ENCODE data around the gene SPCS1. TPM values are rescaled to one million over a fixed set of nuclear protein-coding genes. Genes with fewer than 3 reads are reported as not detected.

SPCS1 gene
- total and polyA plus RNA-seq, 9 of the 15 experiments (the other 6 are each of a cell fraction or from before 2014, with no cell fraction given) = 73.9 to 567 (median 127) TPM

- H3K27ac ChIP-seq (ENCODE audit: extremely low read depth, low read depth, low read length) = no peak overlapping the region
- no peak overlapping the region for H2AFZ ChIP-seq (ENCODE audit: low read depth, low read length)
- no peak overlapping the region for H3K4me3 ChIP-seq
- no peaks in the 10 kb centered on the region for H4K20me1 ChIP-seq (replicated peaks; ENCODE audit: control insufficient read depth, insufficient read depth, low read length)
- FAIRE-seq (no peak), ATAC-seq (no peak), DNase-seq (ENCODE audit: extremely low read depth in 1 of 4, low spot score in 3 of 4) (no peak)
- H3K9ac ChIP-seq (ENCODE audit: insufficient read depth in 1 of 2, low read depth in 2 of 2, low read length in 2 of 2) = no peak overlapping the region
- no peaks in the 10 kb centered on the region for H3K79me2 ChIP-seq (ENCODE audit: control insufficient read depth, insufficient read depth, low read length)
- no peaks in the 10 kb centered on the region for H3K9me3 ChIP-seq (replicated peaks; ENCODE audit: control insufficient read depth, insufficient read depth, low read depth, low read length)
- no TSS peak for BruUV-seq (replicated peaks)
- H3K9me1 ChIP-seq (ENCODE audit: control insufficient read depth, insufficient read depth, low read length) = no peaks in the 10 kb centered on the region
- no peaks in the 10 kb centered on the region for H3K4me1 ChIP-seq (replicated peaks in 1 of 2; ENCODE audit: control insufficient read depth in 2 of 2, insufficient read depth in 2 of 2, low read length in 2 of 2)
- 48% methylated on average over 2 of the region's 2 CpGs for WGBS (ENCODE audit: insufficient coverage, low coverage, missing lambda C conversion rate)
- ChIA-PET CTCF (ENCODE audit: low intra/inter-chr PET ratio) (no interaction called here), POLR2A (no interaction called here)
- no peak overlapping the region for H3K4me2 ChIP-seq (ENCODE audit: insufficient read depth, low read length)
- intact Hi-C loops (cut with micrococcal nuclease) = loop anchor here (5.0 to 10.0 kb wide), 2 partner anchors 89 to 331 kb away; partner anchors contain the start of gene ITIH4
- no peaks in the 10 kb centered on the region for H3K27me3 ChIP-seq (ENCODE audit: control insufficient read depth in 2 of 2, insufficient read depth in 2 of 2, low read length in 2 of 2)
- in situ Hi-C loops (cut with MboI) = no loop called here
- H3K36me3 ChIP-seq (ENCODE audit: control insufficient read depth, insufficient read depth, low read length) = peaks cover 58% of the 10 kb centered on the region; the same call in 2 of the 3 replicates
- TF ChIP-seq ZNF583 (CRISPR knock-in tag; IDR thresholded peaks at IDR 0.05) (no peak), HNRNPK (IDR thresholded peaks at IDR 0.05; ENCODE audit: low read depth, low read length, poor library complexity, severe bottlenecking) (no peak), CC2D1A (IDR thresholded peaks at IDR 0.05) (no peak), ZFP1 (CRISPR knock-in tag; IDR thresholded peaks at IDR 0.05) (no peak), ZNF445 (CRISPR knock-in tag; IDR thresholded peaks at IDR 0.05; ENCODE audit: low read depth) (no peak), ZNF239 (CRISPR knock-in tag; IDR thresholded peaks at IDR 0.05) (no peak), MTA1 (IDR thresholded peaks at IDR 0.05; ENCODE audit: borderline replicate concordance) (no peak), ZSCAN32 (CRISPR knock-in tag; IDR thresholded peaks at IDR 0.05) (no peak), MEIS2 (IDR thresholded peaks at IDR 0.05; ENCODE audit: partially characterized antibody) (no peak), SRSF1 (IDR thresholded peaks at IDR 0.05; ENCODE audit: low read depth, low read length) (no peak), SPI1 (IDR thresholded peaks at IDR 0.05; ENCODE audit: borderline replicate concordance, low read depth, low read length) (no peak)
- TF ChIP-seq, protein P1, sequence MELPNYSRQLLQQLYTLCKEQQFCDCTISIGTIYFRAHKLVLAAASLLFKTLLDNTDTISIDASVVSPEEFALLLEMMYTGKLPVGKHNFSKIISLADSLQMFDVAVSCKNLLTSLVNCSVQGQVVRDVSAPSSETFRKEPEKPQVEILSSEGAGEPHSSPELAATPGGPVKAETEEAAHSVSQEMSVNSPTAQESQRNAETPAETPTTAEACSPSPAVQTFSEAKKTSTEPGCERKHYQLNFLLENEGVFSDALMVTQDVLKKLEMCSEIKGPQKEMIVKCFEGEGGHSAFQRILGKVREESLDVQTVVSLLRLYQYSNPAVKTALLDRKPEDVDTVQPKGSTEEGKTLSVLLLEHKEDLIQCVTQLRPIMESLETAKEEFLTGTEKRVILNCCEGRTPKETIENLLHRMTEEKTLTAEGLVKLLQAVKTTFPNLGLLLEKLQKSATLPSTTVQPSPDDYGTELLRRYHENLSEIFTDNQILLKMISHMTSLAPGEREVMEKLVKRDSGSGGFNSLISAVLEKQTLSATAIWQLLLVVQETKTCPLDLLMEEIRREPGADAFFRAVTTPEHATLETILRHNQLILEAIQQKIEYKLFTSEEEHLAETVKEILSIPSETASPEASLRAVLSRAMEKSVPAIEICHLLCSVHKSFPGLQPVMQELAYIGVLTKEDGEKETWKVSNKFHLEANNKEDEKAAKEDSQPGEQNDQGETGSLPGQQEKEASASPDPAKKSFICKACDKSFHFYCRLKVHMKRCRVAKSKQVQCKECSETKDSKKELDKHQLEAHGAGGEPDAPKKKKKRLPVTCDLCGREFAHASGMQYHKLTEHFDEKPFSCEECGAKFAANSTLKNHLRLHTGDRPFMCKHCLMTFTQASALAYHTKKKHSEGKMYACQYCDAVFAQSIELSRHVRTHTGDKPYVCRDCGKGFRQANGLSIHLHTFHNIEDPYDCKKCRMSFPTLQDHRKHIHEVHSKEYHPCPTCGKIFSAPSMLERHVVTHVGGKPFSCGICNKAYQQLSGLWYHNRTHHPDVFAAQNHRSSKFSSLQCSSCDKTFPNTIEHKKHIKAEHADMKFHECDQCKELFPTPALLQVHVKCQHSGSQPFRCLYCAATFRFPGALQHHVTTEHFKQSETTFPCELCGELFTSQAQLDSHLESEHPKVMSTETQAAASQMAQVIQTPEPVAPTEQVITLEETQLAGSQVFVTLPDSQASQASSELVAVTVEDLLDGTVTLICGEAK (IDR thresholded peaks at IDR 0.05) = no peak
- TF ChIP-seq, protein P1 (CRISPR knock-in tag; IDR thresholded peaks at IDR 0.05) = no peak
- TF ChIP-seq, protein P2, sequence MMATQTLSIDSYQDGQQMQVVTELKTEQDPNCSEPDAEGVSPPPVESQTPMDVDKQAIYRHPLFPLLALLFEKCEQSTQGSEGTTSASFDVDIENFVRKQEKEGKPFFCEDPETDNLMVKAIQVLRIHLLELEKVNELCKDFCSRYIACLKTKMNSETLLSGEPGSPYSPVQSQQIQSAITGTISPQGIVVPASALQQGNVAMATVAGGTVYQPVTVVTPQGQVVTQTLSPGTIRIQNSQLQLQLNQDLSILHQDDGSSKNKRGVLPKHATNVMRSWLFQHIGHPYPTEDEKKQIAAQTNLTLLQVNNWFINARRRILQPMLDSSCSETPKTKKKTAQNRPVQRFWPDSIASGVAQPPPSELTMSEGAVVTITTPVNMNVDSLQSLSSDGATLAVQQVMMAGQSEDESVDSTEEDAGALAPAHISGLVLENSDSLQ (IDR thresholded peaks at IDR 0.05) = no peak
Observed at GRCh38 chr3:52743721-52744120, 37.8 kb downstream of the SPCS1 start.

Measured in K562 (cell line).